ENCODE results near the gene NEK10.

The NEK10 gene

GRCh38 chr3:27326202-27326601 is 43.0 kb downstream of the NEK10 start:
- Histone ChIP-seq H3K27ac (no peak overlapping the region), H3K36me3 (no peaks in the 10 kb centered on the region), H3K4me1 (ENCODE audit: control insufficient read depth in 1 of 2, insufficient read depth in 1 of 2, low read depth in 1 of 2, low read length in 1 of 2) (no peaks in the 10 kb centered on the region), H3K9me3 (no peaks in the 10 kb centered on the region), H3K4me3 (ENCODE audit: low read depth in 1 of 2, low read length in 1 of 2) (no peak overlapping the region), H3K27me3 (no peaks in the 10 kb centered on the region)
- TF ChIP-seq, protein P1, sequence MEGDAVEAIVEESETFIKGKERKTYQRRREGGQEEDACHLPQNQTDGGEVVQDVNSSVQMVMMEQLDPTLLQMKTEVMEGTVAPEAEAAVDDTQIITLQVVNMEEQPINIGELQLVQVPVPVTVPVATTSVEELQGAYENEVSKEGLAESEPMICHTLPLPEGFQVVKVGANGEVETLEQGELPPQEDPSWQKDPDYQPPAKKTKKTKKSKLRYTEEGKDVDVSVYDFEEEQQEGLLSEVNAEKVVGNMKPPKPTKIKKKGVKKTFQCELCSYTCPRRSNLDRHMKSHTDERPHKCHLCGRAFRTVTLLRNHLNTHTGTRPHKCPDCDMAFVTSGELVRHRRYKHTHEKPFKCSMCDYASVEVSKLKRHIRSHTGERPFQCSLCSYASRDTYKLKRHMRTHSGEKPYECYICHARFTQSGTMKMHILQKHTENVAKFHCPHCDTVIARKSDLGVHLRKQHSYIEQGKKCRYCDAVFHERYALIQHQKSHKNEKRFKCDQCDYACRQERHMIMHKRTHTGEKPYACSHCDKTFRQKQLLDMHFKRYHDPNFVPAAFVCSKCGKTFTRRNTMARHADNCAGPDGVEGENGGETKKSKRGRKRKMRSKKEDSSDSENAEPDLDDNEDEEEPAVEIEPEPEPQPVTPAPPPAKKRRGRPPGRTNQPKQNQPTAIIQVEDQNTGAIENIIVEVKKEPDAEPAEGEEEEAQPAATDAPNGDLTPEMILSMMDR (IDR thresholded peaks at IDR 0.05) = no peak

DNA sequence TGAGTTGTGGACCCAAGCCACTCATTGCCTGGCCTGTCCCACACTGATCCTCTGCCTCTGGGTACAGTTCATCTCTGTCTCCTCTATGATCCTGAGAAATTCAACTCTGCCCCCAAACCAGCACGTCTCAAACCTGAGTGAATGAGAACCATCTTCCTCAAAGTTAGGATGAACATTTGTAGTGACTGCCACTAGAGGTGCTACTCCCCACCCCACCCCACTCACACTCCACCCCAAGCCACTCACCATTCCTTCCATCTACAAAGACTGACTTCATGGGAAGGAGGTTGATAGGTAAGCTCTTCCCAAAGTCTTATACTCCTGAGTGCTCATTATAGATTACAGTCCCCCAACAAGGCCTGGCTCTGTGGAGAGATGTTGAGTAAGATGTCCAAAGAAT is 43.8 kb downstream of the NEK10 start:
- no peak overlapping the region for H3K27ac ChIP-seq
- no peaks in the 10 kb centered on the region for H3K9me3 ChIP-seq
- TF ChIP-seq, protein P1 (IDR thresholded peaks at IDR 0.05) = no peak
- H3K4me1 ChIP-seq (ENCODE audit: control insufficient read depth in 1 of 2, insufficient read depth in 1 of 2, low read depth in 1 of 2, low read length in 1 of 2) = no peaks in the 10 kb centered on the region
- no peaks in the 10 kb centered on the region for H3K27me3 ChIP-seq
- H3K36me3 ChIP-seq = no peaks in the 10 kb centered on the region
- H3K4me3 ChIP-seq (ENCODE audit: low read depth in 1 of 2, low read length in 1 of 2) = no peak overlapping the region

- Histone ChIP-seq H3K27me3 (no peaks in the 10 kb centered on the region), H3K4me3 (ENCODE audit: low read depth in 1 of 2, low read length in 1 of 2) (no peak overlapping the region), H3K36me3 (no peaks in the 10 kb centered on the region), H3K4me1 (ENCODE audit: control insufficient read depth in 1 of 2, insufficient read depth in 1 of 2, low read depth in 1 of 2, low read length in 1 of 2) (no peaks in the 10 kb centered on the region), H3K9me3 (no peaks in the 10 kb centered on the region), H3K27ac (no peak overlapping the region)
- TF ChIP-seq, protein P1 (IDR thresholded peaks at IDR 0.05) = no peak
Observed at GRCh38 chr3:27324686-27325085, 44.5 kb downstream of the NEK10 start.

GRCh38 chr3:27323087-27323570 is 46.1 kb downstream of the NEK10 start:
- Histone ChIP-seq H3K4me3 (ENCODE audit: low read depth in 1 of 2, low read length in 1 of 2) (no peak overlapping the region), H3K36me3 (no peaks in the 10 kb centered on the region), H3K4me1 (ENCODE audit: control insufficient read depth in 1 of 2, insufficient read depth in 1 of 2, low read depth in 1 of 2, low read length in 1 of 2) (no peaks in the 10 kb centered on the region), H3K27ac (no peak overlapping the region), H3K9me3 (no peaks in the 10 kb centered on the region), H3K27me3 (no peaks in the 10 kb centered on the region)
- TF ChIP-seq, protein P1 (IDR thresholded peaks at IDR 0.05) = no peak

GRCh38 chr3:27322634-27323033 is 46.5 kb downstream of the NEK10 start:
- Histone ChIP-seq H3K36me3 (no peaks in the 10 kb centered on the region), H3K4me3 (ENCODE audit: low read depth in 1 of 2, low read length in 1 of 2) (no peak overlapping the region), H3K27me3 (no peaks in the 10 kb centered on the region), H3K4me1 (ENCODE audit: control insufficient read depth in 1 of 2, insufficient read depth in 1 of 2, low read depth in 1 of 2, low read length in 1 of 2) (no peaks in the 10 kb centered on the region), H3K9me3 (no peaks in the 10 kb centered on the region), H3K27ac (no peak overlapping the region)
- TF ChIP-seq, protein P1 (IDR thresholded peaks at IDR 0.05) = no peak
